ENCODE measurements around the gene ALKBH6.
"Not testable (repeated sequence)": the region's sequence is repeated elsewhere in the genome, so short reads cannot be mapped to it uniquely, and the experiment has no call there.

Gene ALKBH6

DNA sequence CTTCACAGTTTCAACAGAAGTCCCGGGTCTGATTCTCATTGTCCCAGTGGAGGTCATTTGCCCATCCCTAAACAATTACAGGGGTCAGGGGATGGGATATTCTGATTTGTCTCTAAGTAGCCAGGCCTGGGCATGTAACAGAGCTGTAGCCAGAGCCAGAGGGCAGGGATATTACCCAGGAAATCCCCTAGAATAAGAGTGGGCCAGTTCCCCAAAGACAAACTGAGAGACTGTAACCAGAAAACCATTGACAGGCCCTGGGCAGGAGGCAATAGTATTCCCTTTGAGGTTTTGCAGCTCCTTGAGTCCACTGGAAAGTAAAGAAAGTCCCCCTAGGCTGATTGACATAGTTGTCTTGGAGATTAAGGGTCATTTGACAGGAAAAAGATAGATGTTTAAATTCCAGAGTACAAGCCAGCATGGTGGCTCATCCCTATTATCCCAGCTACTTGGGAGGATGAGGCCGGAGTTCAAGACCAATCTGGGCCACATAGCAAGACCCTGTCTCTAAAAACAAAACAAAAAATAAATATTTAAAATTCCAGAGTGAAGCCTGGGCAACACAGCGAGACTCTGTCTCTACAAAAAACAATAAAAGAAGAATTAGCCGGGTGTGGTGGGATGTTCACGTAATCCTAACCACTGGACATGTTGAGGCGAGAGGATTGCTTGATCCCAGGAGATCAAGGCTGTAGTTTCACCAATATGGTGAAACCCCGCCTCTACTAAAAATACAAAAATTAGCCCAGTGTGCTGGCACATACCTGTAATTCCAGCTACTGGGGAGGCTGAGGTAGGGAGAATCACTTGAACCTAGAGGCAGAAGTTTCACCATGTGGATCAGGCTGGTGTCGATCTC, 20.9 kb downstream of the ALKBH6 start:
- no peak for DNase-seq

DNA sequence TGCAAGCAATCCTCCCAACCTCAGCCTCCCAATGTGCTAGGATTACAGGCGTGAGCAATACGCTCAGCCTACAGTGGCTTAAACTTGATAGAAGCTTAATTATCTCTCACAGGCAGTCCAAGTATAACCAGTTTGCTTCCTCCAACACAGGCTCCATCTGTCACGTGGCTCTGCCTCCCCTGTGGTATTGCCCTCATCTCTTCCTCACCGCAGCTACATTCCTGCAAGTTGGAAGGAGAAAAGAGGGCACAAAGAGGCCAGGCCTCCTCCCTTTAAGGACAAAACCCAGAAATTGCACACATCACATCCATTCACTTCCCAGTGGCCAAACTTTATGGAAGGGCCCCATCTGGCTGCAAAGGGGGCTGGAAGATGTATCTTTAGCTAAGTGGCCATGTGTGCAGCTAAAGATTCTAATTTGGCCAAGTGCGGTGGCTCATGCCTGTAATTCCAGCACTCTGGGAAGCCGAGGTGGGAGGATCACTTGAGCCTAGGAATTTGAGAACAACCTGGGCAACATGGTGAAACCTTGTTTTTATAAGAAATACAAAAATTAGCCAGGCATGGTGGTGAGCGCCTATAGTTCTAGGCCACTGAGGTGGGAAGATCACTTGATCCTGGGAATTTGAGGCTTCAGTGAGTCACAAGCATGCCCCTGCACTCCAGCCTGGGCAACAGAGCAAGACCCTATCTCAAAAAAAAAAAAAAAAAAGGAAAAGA, 22.1 kb downstream of the ALKBH6 start:
- DNase-seq: no peak

DNA sequence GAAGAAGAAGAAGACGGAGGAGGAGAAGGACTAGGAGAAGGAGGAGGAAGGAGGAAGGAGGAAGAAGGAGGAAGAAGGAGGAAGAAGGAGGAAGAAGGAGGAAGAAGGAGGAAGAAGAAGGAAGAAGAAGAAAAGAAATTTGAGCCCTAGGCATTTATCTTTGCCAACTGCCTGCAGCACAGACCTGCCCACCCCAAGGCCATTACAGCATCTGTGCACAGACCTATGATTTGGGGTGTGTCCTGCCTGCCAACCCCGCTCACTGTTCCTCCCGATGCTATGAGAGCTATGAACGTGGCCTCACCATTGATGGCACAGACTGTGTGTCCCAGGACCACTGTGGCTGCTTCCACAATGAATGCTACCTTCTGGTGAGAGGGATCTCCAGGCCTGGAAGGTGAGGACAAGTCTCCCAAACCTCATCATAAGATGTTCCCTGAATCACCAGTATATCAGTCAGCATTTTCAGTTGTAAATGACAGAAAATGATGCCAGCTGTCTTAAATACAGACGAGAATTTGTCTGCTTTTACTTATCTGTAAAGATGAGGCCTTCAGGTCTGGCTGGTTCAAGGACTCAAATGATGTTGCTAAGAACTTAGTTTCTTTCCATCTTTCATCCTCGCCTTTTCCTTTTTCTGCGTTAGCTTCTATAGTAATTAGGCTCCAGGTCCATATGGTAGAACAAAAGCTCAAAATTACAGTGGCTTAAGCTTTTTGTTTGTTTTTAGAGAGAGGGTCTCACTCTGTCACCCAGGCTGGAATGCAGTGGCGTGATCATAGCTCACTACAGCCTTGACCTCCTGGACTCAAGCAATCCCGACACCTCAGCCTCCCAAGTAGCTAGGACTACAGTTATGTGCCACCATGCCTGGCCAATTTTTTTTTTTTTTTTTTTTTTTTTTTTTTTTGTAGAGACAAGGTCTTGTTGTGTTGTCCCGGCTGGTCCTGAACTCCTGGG, 23.0 kb downstream of the ALKBH6 start:
- no peak for DNase-seq

- no peak for DNase-seq
Observed at GRCh38 chr19:35990156-35990555, 23.9 kb downstream of the ALKBH6 start.

DNA sequence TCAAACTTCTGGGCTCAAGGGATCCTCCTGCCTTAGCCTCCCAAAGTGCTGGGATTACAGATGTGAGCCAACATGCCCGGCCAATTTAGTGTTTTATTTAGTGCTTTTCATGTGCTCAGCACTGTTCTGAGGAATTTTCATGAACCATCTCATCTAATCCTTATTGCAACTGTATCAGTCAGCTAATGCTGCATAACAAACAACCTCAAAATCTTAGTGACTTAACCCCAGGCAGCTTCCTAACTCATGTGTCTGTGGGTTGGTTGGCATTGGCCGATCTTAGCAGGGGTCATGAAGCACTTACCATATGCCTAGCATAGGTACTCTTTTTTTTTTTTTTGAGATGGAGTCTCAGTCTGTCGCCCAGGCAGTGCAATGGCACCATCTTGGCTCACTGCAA, 25.2 kb downstream of the ALKBH6 start:
- DNase-seq: no peak

GRCh38 chr19:35987571-35987896, 26.5 kb downstream of the ALKBH6 start:
- DNase-seq: no peak

DNA sequence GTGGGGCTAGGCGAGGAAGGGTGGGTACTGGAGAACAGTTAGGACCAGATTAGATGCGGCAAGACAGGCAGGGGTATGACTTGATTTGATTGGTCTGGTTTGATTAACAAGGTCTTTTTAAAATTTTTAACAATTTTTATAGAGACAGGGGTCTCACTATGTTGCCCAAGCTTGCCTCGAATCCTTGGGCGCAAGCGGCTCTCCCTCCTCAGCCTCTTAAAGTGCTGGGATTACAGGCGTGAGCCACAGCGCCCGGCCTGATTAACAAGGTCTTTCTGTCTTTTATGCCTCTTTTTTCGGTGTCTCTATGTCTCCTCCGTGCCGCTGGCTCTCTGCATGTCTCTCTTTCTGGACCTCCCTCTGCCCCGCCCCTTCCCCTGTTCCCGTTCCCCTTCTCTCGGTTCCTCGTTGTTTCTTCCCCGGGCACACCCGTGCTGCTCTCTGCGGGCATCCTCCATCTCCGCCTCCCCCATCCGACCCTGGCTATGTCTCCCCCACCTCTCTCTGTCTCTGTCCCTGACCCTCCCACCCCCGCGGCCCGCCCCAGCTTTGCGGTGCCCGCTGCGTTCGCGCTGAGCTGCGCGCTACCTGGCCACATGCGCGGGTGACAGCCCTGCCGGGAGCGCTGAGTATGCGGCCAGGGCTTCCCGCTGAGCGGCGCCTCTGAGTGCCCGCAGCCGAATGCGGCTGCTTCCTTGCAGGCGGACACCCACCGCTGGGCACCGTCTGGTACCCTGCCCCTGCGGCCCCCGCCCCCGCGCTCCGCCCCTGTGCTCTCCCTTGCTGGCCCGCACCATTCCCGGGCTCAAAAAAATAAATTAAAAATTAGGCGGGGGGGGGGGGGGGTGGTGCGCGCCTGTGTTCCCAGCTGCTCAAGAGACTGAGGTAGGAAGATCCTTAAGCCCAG, 27.1 kb downstream of the ALKBH6 start:
- DNase-seq: no peak

DNA sequence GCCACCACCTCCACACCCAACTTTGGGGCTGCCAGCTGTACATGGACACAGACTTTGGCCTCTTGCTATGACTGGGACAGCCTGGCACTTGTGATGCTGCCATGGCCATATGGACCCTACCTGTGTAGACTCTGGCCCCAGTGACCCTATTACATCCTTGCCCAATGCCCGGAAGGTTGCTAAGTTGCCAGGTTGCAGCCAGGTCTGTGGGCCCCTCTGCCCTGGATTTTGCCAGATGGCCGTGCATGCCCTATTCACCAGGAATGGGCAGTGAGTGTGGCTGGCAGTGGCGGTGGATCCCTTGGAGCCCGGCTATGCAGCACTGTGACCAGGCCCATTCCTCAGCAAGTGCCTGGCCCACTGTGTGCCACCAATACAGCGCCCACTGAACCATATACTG, 27.9 kb downstream of the ALKBH6 start:
- DNase-seq: no peak

- no peak for DNase-seq
Observed at GRCh38 chr19:35983177-35983576, 30.8 kb downstream of the ALKBH6 start.

GRCh38 chr19:35980997-35981396, 33.0 kb downstream of the ALKBH6 start:
- DNase-seq: not testable (repeated sequence)

GRCh38 chr19:35978832-35979365, 35.1 kb downstream of the ALKBH6 start:
- DNase-seq: no peak

- DNase-seq: no peak
Observed at GRCh38 chr19:35978271-35978670, 35.7 kb downstream of the ALKBH6 start.

DNA sequence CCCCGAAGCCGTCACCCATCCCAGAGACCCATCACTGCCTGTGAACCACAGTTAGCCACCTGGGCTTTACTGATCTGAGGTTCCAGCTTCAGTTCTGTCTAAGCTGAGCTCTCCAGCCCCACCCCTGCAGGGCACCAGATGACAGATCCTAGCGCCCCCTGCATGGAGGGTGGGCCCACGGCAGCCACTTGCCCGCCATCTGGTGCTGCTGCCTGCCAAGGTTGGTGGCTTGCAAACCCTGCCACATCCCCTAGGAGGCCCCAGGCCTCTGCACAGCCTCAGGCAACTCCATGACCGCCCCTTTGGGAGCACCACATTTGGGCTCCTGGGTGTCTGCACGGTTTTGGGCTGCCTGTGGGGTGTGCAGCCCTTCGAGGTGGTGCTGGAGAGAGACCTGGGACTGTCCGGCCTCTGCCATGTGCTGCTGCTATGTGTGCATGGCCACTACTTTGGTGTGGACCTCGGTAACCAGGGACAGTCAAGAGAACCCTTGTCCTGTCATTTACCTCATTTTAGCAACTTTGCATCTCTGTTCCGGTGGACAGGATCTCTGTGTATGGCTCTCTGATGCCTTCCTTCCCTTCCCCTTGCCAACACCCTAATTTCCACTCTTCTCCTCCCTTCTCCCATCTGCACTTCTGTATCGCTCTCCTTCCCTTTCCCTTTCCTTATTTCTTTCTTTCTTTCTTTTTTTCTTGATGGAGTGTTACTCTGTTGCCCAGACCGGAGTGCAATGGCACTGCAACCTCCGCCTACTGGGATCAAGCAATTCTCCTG, 36.4 kb downstream of the ALKBH6 start:
- DNase-seq: no peak

- no peak for DNase-seq
Observed at GRCh38 chr19:35975608-35976214, 38.3 kb downstream of the ALKBH6 start.

DNA sequence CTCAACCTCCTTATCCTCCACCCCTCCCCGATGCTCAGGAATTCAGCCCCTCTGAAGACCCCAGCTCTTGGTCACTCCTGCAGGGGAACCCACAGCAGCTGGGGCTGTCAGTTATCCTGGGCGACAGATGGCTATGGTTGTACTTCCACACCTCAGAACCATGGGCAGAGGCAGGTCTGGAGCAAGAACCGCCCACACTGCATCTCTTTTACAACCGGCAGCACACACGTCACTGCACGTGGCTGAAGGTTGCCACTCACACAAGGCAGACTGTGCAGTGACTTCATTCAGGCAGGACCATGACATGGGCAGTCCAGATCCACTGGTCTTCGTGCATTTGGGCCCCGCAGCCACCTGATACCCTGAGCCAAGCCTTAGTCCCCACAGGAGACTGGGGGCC, 40.5 kb downstream of the ALKBH6 start:
- no peak for DNase-seq

DNA sequence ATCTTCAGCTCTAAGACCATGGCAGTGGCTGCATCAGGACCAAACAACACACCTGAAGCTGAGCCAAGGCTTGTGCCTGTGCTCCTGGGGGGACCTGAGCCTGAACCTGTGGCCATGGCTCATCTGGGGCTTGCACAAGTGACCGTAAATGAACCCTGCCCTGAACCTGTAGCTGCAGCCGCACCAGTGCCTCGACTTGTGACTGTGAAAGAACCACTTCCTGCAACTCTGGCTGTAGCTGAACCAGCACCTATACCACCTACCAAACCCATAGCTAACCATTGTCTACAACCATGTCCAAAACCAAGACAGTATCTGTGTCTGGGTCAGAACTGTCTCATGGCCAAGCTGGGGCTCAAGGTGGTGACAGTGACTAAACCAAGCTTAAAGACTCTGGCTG, 47.2 kb downstream of the ALKBH6 start:
- DNase-seq: no peak

DNA sequence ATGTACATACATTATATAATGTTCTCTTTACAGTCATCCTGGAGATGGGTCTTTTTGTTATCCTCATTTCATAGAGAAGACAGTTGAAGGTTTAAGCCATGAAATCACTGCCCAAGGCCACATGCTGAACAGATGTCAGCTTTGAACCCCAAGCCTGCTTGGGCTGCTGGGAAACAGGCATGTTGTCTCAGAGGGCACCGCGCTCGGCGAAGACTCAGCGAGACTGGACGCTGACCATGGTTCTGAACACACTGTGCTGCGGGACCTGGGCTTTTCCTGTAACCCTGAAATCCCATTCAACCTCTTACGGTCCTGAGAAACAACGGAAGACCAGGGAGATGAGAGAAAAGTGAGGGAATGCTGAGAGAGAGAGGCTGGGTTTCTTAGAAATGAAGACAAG, 50.5 kb downstream of the ALKBH6 start:
- peak; percentile 72 for DNase-seq

GRCh38 chr19:35960432-35960972, 53.5 kb downstream of the ALKBH6 start:
- DNase-seq: no peak

DNA sequence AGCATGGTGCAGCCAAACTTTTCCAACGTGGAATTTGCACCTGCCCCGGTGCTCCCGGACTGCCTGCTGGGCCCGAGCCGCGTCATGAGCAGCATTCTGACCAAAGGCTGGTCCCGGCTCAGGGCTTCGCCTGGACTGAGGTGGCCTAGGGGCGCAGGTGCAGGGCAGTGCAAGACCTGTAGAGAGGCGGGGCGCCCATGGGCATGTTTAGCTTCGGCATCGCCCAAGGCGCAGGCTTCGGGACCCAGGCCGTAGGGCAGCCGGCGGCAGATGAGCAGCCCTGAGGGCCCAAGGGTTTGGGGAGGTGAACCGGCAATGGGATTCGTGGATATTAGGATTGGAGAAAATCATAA, 54.1 kb downstream of the ALKBH6 start:
- no peak for DNase-seq
